Fibroblast of gingiva (primary cell): Measurements from ENCODE around the gene ANKRD27.
"Not testable (repeated sequence)": the region's sequence is repeated elsewhere in the genome, so short reads cannot be mapped to it uniquely, and the experiment has no call there.

Experiments
- DNase-seq: peaks from one replicate; pipeline ENCODE4 v3.0.0-alpha.2; 2011; ENCODE audit warnings: low read depth

ANKRD27 gene

GRCh38 chr19:32599736-32600157 is 75.2 kb downstream of the ANKRD27 start:
- peak; percentile 61 for DNase-seq

- DNase-seq, result no peak
Observed at GRCh38 chr19:32599258-32599657, 75.7 kb downstream of the ANKRD27 start.

- no peak for DNase-seq
Observed at GRCh38 chr19:32598022-32598421, 77.0 kb downstream of the ANKRD27 start.

GRCh38 chr19:32595491-32595890 is 79.5 kb downstream of the ANKRD27 start:
- DNase-seq, result no peak

DNA sequence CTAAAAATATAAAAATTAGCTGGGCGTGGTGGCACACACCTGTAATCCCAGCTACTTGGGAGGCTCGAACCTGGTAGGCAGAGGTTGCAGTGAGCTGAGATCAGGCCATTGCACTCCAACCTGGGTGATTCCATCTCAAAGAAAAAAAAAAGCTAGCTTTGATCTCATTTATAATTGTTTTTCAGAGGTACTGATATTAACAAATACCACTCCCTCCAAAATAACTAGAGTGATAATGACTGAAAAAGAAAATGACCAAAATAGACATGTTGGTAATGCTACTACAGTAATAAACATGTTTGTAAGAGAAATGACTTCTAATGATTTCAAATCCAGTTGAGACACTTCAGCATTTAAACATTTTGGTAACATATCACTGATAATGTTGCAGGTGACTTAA is 81.0 kb downstream of the ANKRD27 start:
- no peak for DNase-seq

DNA sequence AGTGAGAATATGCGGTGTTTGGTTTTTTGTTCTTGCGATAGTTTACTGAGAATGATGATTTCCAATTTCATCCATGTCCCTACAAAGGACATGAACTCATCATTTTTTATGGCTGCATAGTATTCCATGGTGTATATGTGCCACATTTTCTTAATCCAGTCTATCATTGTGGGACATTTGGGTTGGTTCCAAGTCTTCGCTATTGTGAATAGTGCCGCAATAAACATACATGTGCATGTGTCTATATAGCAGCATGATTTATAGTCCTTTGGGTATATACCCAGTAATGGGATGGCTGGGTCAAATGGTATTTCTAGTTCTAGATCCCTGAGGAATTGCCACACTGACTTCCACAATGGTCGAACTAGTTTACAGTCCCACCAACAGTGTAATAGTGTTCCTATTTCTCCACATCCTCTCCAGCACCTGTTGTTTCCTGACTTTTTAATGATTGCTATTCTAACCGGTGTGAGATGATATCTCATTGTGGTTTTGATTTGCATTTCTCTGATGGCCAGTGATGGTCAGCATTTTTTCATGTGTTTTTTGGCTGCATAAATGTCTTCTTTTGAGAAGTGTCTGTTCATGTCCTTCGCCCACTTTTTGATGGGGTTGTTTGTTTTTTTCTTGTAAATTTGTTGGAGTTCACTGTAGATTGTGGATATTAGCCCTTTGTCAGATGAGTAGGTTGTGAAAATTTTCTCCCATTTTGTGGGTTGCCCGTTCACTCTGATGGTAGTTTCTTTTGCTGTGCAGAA is 87.1 kb downstream of the ANKRD27 start:
- DNase-seq, result not testable (repeated sequence)

DNA sequence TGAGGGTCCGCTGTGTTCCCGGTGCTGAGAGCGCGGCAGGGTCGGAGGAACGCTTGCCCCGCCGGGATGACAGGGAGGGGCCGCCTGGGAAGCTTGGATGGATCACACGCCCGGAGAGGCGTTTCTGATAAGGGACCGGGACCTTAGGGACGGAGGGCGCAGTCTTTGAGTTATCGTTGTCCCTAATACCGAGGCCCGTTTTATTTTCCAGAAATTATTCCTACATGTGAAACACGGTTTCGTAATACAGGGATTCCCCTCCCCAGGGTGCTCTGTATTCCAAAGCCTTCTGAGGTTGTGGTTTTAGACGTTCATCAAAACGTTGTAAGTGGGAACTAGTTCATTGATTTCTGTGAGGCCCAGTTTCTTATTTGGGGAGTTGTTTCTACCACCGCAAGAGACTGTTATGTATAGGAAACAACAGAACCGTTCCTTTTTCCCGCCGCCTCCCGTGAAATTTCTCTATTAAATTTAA is 93.2 kb downstream of the ANKRD27 start:
- DNase-seq, result peak; percentile 42

GRCh38 chr19:32580901-32581704 is 93.9 kb downstream of the ANKRD27 start, which contains the start of gene PDCD5:
TSS of gene PDCD5 (plus strand) at chr19:32581190. CDS start at chr19:32581262, 72 bp downstream.
- DNase-seq, result peak; percentile 93

DNA sequence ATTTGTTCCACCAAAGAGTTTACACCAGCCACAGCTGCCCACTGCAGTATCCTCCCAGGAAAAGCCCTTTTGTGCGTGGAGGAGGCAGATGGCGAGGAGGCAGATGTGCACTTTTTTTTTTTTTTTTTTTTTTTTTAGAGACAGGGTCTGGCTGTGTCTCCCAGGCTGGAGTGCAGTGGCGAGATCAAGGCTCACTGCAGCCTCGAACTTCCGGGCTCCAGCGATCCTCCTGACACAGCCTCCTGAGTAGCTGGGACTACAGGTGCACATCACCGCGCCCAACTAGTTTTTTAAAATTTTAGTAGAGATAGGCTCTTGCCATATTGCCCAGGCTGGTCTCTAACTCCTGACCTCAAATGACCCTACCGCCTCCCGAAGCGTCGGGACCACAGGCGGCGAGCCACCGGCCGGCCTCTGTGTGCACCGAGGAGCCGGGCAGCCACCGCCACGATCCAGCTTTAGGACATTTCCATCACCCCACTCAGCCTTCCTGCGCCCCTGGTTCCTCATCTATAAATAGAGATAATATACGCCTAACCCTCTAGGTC is 94.6 kb downstream of the ANKRD27 start:
- no peak for DNase-seq

DNA sequence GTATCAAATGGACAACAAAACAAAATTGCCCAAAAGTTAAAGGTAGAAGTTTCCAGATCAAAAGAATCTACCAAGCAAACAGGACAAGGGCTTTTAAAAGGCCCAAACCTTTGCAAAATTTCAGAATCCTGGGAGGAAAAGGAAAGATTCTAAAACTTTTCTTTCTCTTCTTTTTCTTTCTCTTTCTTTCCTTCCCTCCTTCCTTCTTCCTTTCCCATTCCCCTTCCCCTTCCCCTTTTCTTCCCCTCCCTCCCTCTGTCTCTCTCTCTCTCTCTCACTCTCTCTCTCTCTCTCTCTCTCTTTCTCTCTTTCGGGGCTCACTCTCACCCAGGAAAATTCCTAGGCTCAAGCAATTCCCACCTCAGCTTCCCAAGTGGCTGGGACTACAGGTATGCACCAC is 98.2 kb downstream of the ANKRD27 start:
- no peak for DNase-seq

DNA sequence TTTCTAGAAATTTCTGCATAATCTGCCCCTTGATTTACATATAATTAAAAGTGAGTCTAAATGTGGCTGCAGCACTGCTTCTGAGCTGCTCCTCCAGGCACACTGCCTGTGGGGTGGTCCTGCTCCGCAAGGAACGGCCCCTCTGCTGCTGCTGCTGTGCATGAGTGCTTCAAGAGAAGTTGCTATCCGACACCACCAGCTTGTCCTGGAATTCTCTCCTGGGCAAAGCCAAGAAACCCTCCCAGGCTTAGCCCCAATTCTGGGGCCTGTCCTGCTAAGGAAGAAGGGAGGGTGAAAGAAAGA is 101.5 kb downstream of the ANKRD27 start:
- DNase-seq, result no peak

DNA sequence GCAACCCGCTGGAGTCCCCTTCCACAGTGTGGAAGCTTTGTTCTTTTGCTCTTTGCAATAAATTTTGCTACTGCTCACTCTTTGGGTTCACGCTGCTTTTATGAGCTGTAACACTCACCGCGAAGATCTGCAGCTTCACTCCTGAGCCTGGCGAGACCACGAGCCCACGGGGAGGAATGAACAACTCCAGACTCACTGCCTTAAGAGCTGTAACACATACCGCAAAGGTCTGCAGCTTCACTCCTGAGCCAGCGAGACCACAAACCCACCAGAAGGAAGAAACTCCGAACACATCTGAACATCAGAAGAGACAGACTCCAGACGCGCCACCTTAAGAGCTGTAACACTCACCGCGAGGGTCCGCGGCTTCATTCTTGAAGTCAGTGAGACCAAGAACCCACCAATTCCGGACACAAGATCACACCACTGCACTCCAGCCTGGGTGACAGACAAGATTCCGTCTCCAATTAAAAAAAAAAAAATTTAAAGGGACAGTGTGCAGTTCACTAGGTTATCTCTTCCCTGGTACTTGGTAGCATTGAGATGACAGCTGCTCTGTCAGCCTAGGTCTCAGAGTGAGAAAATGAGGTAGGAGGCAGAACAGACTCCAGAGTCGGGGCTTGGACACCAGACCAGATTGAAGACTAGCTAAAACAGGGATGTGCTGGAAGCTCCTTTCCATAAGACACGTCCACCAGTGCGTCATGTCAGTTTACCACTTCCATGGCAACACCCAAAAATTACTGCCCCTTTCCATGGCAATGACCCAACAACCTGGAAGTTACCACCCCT is 102.1 kb downstream of the ANKRD27 start:
- not testable (repeated sequence) for DNase-seq

DNA sequence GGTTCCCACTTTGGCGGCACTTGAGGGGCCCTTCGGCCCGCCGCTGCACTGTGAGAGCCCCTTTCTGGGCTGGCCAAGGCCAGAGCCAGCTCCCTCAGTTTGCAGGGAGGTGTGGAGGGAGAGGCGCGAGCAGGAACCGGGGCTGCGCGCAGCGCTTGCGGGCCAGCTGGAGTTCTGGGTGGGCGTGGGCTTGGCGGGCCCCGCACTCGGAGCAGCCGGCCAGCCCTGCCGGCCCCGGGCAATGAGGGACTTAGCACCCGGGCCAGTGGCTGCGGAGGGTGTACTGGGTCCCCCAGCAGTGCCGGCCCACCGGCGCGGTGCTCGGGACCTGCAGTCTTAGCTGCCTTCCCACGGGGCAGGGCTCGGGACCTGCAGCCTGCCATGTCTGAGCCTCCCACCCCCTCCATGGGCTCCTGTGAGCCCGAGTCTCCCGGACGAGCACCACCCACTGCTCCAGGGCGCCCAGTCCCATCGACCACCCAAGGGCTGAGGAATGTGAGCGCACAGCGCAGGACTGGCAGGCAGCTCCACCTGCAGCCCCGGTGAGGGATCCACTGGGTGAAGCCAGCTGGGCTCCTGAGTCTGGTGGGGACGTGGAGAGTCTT is 103.4 kb downstream of the ANKRD27 start:
- not testable (repeated sequence) for DNase-seq

- DNase-seq, result peak; percentile 47
Observed at GRCh38 chr19:32570081-32570785, 104.7 kb downstream of the ANKRD27 start.

DNA sequence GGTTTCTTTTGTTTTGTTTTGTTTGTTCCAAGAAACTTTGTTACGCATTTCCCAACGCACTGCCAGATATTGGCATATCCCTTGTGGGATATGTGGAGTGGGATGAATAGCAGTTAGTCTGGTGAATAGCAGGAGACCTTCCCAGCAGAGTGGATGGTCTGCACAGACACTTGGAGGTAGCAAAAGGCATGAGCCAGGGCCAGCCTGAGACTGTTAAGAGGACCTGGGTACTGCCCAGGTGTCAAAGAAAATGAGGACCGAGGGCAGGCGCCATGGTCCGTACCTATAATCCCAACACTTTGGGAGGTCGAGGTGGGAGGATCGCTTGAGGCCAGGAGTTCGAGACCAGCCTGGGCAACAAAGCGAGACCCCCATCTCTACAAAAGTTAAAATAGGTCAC is 107.5 kb downstream of the ANKRD27 start:
- no peak for DNase-seq

GRCh38 chr19:32566246-32566830 is 108.6 kb downstream of the ANKRD27 start:
- no peak for DNase-seq

GRCh38 chr19:32563761-32564160 is 111.2 kb downstream of the ANKRD27 start:
- no peak for DNase-seq

DNA sequence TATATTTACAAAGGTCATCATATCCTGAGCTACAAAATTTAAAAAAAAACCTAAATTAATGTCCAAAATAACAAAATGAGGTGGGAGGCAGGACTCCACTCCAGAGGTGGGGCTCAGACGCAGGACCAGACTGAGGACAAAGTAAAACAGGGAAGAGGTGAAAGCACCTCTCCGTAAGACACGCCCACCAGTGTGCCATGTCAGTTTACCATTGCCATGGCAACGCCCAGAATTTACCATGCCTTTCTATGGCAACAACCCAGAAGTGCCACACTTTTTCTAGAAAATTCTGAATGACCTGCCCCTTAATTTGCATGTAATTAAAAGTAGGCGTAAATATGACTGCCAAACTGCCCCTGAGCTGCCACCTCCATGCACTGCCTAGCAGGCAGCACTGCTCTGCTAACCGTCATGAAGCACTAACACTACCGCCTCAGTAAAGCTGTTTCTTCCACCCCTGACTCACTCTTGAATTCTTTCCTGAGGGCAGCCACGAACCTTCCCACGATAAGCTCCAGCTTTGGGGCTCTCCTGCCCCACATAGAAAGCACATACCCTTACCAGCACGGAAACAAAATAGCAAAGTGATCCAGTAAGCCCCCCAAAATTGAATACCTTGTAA is 116.3 kb downstream of the ANKRD27 start:
- no peak for DNase-seq

DNA sequence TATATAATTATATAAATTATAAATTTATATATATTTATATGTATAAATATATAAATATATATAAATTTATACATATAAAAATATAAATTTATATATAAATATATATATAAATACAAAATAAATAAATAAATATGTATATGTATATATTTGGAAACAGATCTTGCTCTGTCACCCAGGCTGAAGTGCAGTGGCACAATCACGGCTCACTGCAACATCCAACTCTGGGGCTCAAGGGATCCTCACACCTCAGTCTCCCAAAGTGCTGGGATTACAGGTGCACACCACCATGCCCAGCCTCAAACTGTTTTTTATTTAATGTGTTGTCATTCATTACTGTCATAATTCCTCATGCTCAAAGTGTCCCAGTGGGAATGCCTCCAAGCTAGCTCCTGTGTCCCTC is 119.2 kb downstream of the ANKRD27 start:
- no peak for DNase-seq

- no peak for DNase-seq
Observed at GRCh38 chr19:32550666-32551065, 124.3 kb downstream of the ANKRD27 start.
